Fibroblast of lung (primary cell): ENCODE data around the gene MMP19. TPM values are rescaled to one million over a fixed set of nuclear protein-coding genes. Genes with fewer than 3 reads are reported as not detected.
"Not testable (repeated sequence)": the region's sequence is repeated elsewhere in the genome, so short reads cannot be mapped to it uniquely, and the experiment has no call there.

Source experiments
- DNase-seq, 2 donors: peaks; one replicate each; pipeline versions ENCODE4 v3.0.0 to v3.0.0-alpha.2; 2010; ENCODE audit warnings: low read depth in 2 of 2
- H2AFZ ChIP-seq: 2 replicates; pipeline ENCODE4 v1.5.1; 2012; ENCODE audit warnings: low read length, control low read depth, inconsistent platforms
- H3K27ac ChIP-seq: 2 replicates; pipeline ENCODE4 v1.5.1; 2011; ENCODE audit warnings: low read length, control low read depth; ENCODE audit not compliant: insufficient read depth
- H3K27me3 ChIP-seq: 2 replicates; pipeline ENCODE4 v1.5.1; 2011; ENCODE audit warnings: mild to moderate bottlenecking, low read length; ENCODE audit not compliant: control insufficient read depth, insufficient read depth
- H3K36me3 ChIP-seq: 2 replicates; pipeline ENCODE4 v1.5.1; 2011; ENCODE audit warnings: low read length; ENCODE audit not compliant: control insufficient read depth, insufficient read depth
- H3K4me1 ChIP-seq: 2 replicates; pipeline ENCODE4 v1.5.1; 2011; ENCODE audit warnings: low read length; ENCODE audit not compliant: control insufficient read depth, insufficient read depth; ENCODE audit errors: extremely low read depth
- H3K4me2 ChIP-seq: 2 replicates; pipeline ENCODE4 v1.5.1; 2011; ENCODE audit warnings: low read length, control low read depth; ENCODE audit not compliant: insufficient read depth; ENCODE audit errors: extremely low read depth
- H3K4me3 ChIP-seq, 4 experiments: fragments of 200-600 bp in 1 of 4; sonication (generic) in 1 of 4; replicated peaks in 1 of 4; 2 replicates each; pipeline ENCODE4 v1.5.1; 2011 to 2016; ENCODE audit warnings: low read length in 4 of 4, low read depth in 3 of 4, mild to moderate bottlenecking in 3 of 4, control low read depth in 2 of 4, inconsistent platforms in 1 of 4, mixed read lengths in 1 of 4; ENCODE audit not compliant: insufficient read depth in 1 of 4; ENCODE audit errors: control extremely low read depth in 1 of 4
- H3K79me2 ChIP-seq: 2 replicates; pipeline ENCODE4 v1.5.1; 2012; ENCODE audit warnings: mild to moderate bottlenecking, low read length, inconsistent platforms; ENCODE audit not compliant: control insufficient read depth, insufficient read depth
- H3K9ac ChIP-seq: 2 replicates; pipeline ENCODE4 v1.5.1; 2011; ENCODE audit warnings: mild to moderate bottlenecking, low read length, control low read depth; ENCODE audit not compliant: insufficient read depth
- H3K9me3 ChIP-seq: 2 replicates; pipeline ENCODE4 v1.5.1; 2012; ENCODE audit warnings: low read depth, low read length; ENCODE audit not compliant: control insufficient read depth, insufficient read depth
- H4K20me1 ChIP-seq: 2 replicates; pipeline ENCODE4 v1.5.1; 2011; ENCODE audit warnings: low read length; ENCODE audit not compliant: control insufficient read depth, insufficient read depth; ENCODE audit errors: extremely low read depth
- CTCF ChIP-seq, 2 donors: IDR thresholded peaks in 1 of 2; conservative IDR thresholded peaks in 1 of 2; 1 replicate in 1 of 2; 2 replicates in 1 of 2; pipeline ENCODE4 v1.5.1; 2011 to 2012; ENCODE audit warnings: low read length in 2 of 2, control low read depth in 1 of 2, inconsistent platforms in 1 of 2, low read depth in 1 of 2, mild to moderate bottlenecking in 1 of 2
- EZH2 ChIP-seq: IDR thresholded peaks from 2 replicates; pipeline ENCODE4 v1.5.1; 2012; ENCODE audit warnings: low read length, control low read depth, mild to moderate bottlenecking; ENCODE audit errors: missing control alignments
- polyA plus RNA-seq, 2 donors: library from polyadenylated mRNA; depleted of rRNA in 1 of 2; stranded (reverse) in 1 of 2; unstranded in 1 of 2; fragments of >200 nt; gene quantifications; 2 replicates each; pipeline ENCODE4 v1.2.1, GENCODE V29; 2011 to 2012; ENCODE audit warnings: missing spikeins in 1 of 2
- total RNA-seq: library from RNA; depleted of rRNA; stranded (reverse); fragments of >200 nt; gene quantifications from 2 replicates; pipeline ENCODE4 v1.2.1, GENCODE V29; 2014

MMP19 gene
- total and polyA plus RNA-seq, 2 donors (not counting 1 experiment from before 2014, with no cell fraction given), result 7.1 to 18.3 TPM

GRCh38 chr12:55877824-55878223 lies 35.1 kb upstream of the MMP19 start:
- H3K9ac ChIP-seq, result no peak overlapping the region
- H3K27me3 ChIP-seq, result no peaks in the 10 kb centered on the region
- no peak overlapping the region for H3K4me2 ChIP-seq
- H3K36me3 ChIP-seq, result no peaks in the 10 kb centered on the region
- H3K79me2 ChIP-seq, result no peaks in the 10 kb centered on the region
- H3K4me1 ChIP-seq, result no peaks in the 10 kb centered on the region
- H3K4me3 ChIP-seq, result no peak overlapping the region
- no peaks in the 10 kb centered on the region for H4K20me1 ChIP-seq
- H3K27ac ChIP-seq, result no peak overlapping the region
- TF ChIP-seq EZH2 (no peak), CTCF (conservative IDR thresholded peaks at IDR 0.05 in 1 of 2, IDR thresholded peaks at IDR 0.05 in 1 of 2; ENCODE audit: low read depth in 1 of 2, low read length in 2 of 2) (no peak)
- no peaks in the 10 kb centered on the region for H3K9me3 ChIP-seq
- no peak for DNase-seq
- H2AFZ ChIP-seq, result no peak overlapping the region

GRCh38 chr12:55875704-55876467 lies 33.1 kb upstream of the MMP19 start:
- peak in 1 of 2 donors; percentile 2 for DNase-seq
- no peak overlapping the region for H3K4me3 ChIP-seq
- no peaks in the 10 kb centered on the region for H4K20me1 ChIP-seq
- no peak overlapping the region for H3K9ac ChIP-seq
- no peaks in the 10 kb centered on the region for H3K36me3 ChIP-seq
- H2AFZ ChIP-seq, result no peak overlapping the region
- no peak for TF ChIP-seq EZH2
- TF ChIP-seq CTCF (conservative IDR thresholded peaks at IDR 0.05 in 1 of 2, IDR thresholded peaks at IDR 0.05 in 1 of 2; ENCODE audit: low read depth in 1 of 2, low read length in 2 of 2), result no peak
- no peaks in the 10 kb centered on the region for H3K9me3 ChIP-seq
- no peaks in the 10 kb centered on the region for H3K79me2 ChIP-seq
- no peak overlapping the region for H3K27ac ChIP-seq
- no peaks in the 10 kb centered on the region for H3K27me3 ChIP-seq
- H3K4me2 ChIP-seq, result no peak overlapping the region
- no peaks in the 10 kb centered on the region for H3K4me1 ChIP-seq

- Histone ChIP-seq H3K27ac (no peak overlapping the region), H3K79me2 (no peaks in the 10 kb centered on the region), H3K4me2 (no peak overlapping the region), H4K20me1 (no peaks in the 10 kb centered on the region), H3K9me3 (no peaks in the 10 kb centered on the region), H3K27me3 (no peaks in the 10 kb centered on the region), H3K9ac (no peak overlapping the region), H3K36me3 (no peaks in the 10 kb centered on the region), H3K4me3 (no peak overlapping the region), H2AFZ (no peak overlapping the region), H3K4me1 (no peaks in the 10 kb centered on the region)
- TF ChIP-seq EZH2 (no peak), CTCF (conservative IDR thresholded peaks at IDR 0.05 in 1 of 2, IDR thresholded peaks at IDR 0.05 in 1 of 2; ENCODE audit: low read depth in 1 of 2, low read length in 2 of 2) (no peak)
- peak in 1 of 2 donors; percentile 51 for DNase-seq
These were observed 31.7 kb upstream of the MMP19 start for GRCh38 chr12:55874443-55874842.

- not testable (repeated sequence) for H3K27ac ChIP-seq, H4K20me1 ChIP-seq, DNase-seq, H3K27me3 ChIP-seq, H3K4me2 ChIP-seq, H3K4me1 ChIP-seq, H3K9me3 ChIP-seq, H3K4me3 ChIP-seq, H2AFZ ChIP-seq, H3K9ac ChIP-seq, H3K36me3 ChIP-seq, H3K79me2 ChIP-seq
These were observed 23.8 kb upstream of the MMP19 start for GRCh38 chr12:55866454-55867004.
